Natural killer cell (primary cell): ENCODE measurements around the gene DDX18. TPM values are rescaled to one million over a fixed set of nuclear protein-coding genes. Genes with fewer than 3 reads are reported as not detected.

ENCODE experiments used
- ATAC-seq, 3 donors: fragments of 150-1000 bp in 2 of 3; fragments of 200-7000 bp in 1 of 3; cut with Tn5 transposase; 1 replicate in 1 of 3; 2 replicates in 2 of 3; pipeline ENCODE4 v1.10.0; 2021; ENCODE audit warnings: mild to moderate bottlenecking in 2 of 3, moderate library complexity in 2 of 3
- DNase-seq, 2 donors: peaks; one replicate each; pipeline versions ENCODE4 v3.0.0 to v3.0.0-alpha.2; 2013 to 2021; ENCODE audit warnings: mixed read lengths in 1 of 2
- H3K27ac ChIP-seq: one replicate; pipeline ENCODE4 v1.5.1; 2013; ENCODE audit warnings: mild to moderate bottlenecking, low read length
- H3K27me3 ChIP-seq: one replicate; pipeline ENCODE4 v1.6.1; 2013; ENCODE audit warnings: low read length; ENCODE audit not compliant: control insufficient read depth, insufficient read depth
- H3K36me3 ChIP-seq: one replicate; pipeline ENCODE4 v1.6.1; 2013; ENCODE audit warnings: low read length; ENCODE audit not compliant: control insufficient read depth, insufficient read depth
- H3K4me1 ChIP-seq: one replicate; pipeline ENCODE4 v1.6.1; 2013; ENCODE audit warnings: low read length; ENCODE audit not compliant: control insufficient read depth, insufficient read depth
- H3K4me3 ChIP-seq: one replicate; pipeline ENCODE4 v1.5.1; 2013; ENCODE audit warnings: low read length
- H3K9me3 ChIP-seq: one replicate; pipeline ENCODE4 v1.6.1; 2013; ENCODE audit warnings: low read length; ENCODE audit not compliant: control insufficient read depth, insufficient read depth
- H3K27ac Mint-ChIP-seq, 2 donors: one replicate each; pipeline ENCODE4 v1.8.0; 2022; ENCODE audit warnings: mild to moderate bottlenecking in 2 of 2, mixed read lengths in 2 of 2, moderate library complexity in 1 of 2
- H3K27me3 Mint-ChIP-seq, 2 donors: one replicate each; pipeline ENCODE4 v1.8.0; 2022; ENCODE audit warnings: low read depth in 2 of 2, mixed read lengths in 2 of 2
- H3K36me3 Mint-ChIP-seq: one replicate; pipeline ENCODE4 v1.8.0; 2022; ENCODE audit warnings: mixed read lengths
- H3K4me1 Mint-ChIP-seq, 2 donors: one replicate each; pipeline ENCODE4 v1.8.0; 2022; ENCODE audit warnings: mixed read lengths in 2 of 2
- H3K4me3 Mint-ChIP-seq: one replicate; pipeline ENCODE4 v1.8.0; 2022; ENCODE audit warnings: mild to moderate bottlenecking, moderate library complexity, mixed read lengths
- H3K9me3 Mint-ChIP-seq, 2 donors: one replicate each; pipeline ENCODE4 v1.8.0; 2022; ENCODE audit warnings: mixed read lengths in 2 of 2
- CTCF ChIP-seq: fragments of 200-600 bp; IDR thresholded peaks from one replicate; pipeline ENCODE4 v1.8.0; 2022; ENCODE audit warnings: antibody characterized with exemption
- WGBS: methylation state at CpG from one replicate; pipeline ENCODE4 v1.1.7; 2013; ENCODE audit warnings: missing lambda C conversion rate; ENCODE audit not compliant: insufficient coverage; 5-methylcytosine and 5-hydroxymethylcytosine counted together
- intact Hi-C: fragments of 100-400 bp; cut with micrococcal nuclease; formaldehyde crosslinking; loops from one replicate; pipeline ENCODE4 v1.14.2; 2022
- total RNA-seq, 4 donors: library from RNA; stranded (reverse); fragments of 120-200 nt in 1 of 4; gene quantifications; one replicate each; pipeline versions ENCODE4 v1.2.3 to v1.2.4, GENCODE V29; 2013 to 2022

The DDX18 gene
- total RNA-seq, 3 donors from 2014 or later (not counting 1 experiment from before 2014, with no cell fraction given) = 65.2 to 68.6 (median 67.8) TPM

GRCh38 chr2:117835990-117836760 lies 21.7 kb downstream of the DDX18 start:
- Mint-ChIP-seq H3K27me3 (no peaks in the 10 kb centered on the region), H3K27ac (peak overlapping the region; percentile 77 to 83), H3K36me3 (no peaks in the 10 kb centered on the region), H3K4me1 (peaks cover 11 to 15% of the 10 kb centered on the region in 2 donors), H3K9me3 (no peaks in the 10 kb centered on the region), H3K4me3 (peak overlapping the region; percentile 90)
- peak; percentile 57 for TF ChIP-seq CTCF
- Histone ChIP-seq H3K36me3 (peaks cover 17% of the 10 kb centered on the region), H3K9me3 (no peaks in the 10 kb centered on the region), H3K27ac (no peak overlapping the region), H3K27me3 (no peaks in the 10 kb centered on the region), H3K4me3 (peak overlapping the region; percentile 26), H3K4me1 (peaks cover 13% of the 10 kb centered on the region)
- ATAC-seq (peak; percentile 89 to 94 (median 93)), DNase-seq (peak; percentile 49 to 71)
- WGBS = 5% methylated on average over 53 of the region's 53 CpGs
- intact Hi-C loops = loop anchor here (1.0 kb wide), 1 partner anchor 167 kb away; no protein-coding TSS in a partner anchor

- Mint-ChIP-seq H3K4me1 (no peaks in the 10 kb centered on the region), H3K27me3 (peaks cover 16 to 40% of the 10 kb centered on the region in 2 donors), H3K4me3 (no peak overlapping the region), H3K36me3 (no peaks in the 10 kb centered on the region), H3K27ac (no peak overlapping the region), H3K9me3 (no peaks in the 10 kb centered on the region)
- no peak overlapping the region for H3K27ac ChIP-seq
- ATAC-seq (no peak), DNase-seq (no peak)
- H3K36me3 ChIP-seq = no peaks in the 10 kb centered on the region
- 94% methylated on average over 2 of the region's 2 CpGs for WGBS
- no peaks in the 10 kb centered on the region for H3K9me3 ChIP-seq
- no peak for TF ChIP-seq CTCF
- no peaks in the 10 kb centered on the region for H3K4me1 ChIP-seq
- peaks cover 6% of the 10 kb centered on the region for H3K27me3 ChIP-seq
- intact Hi-C loops = no loop called here
- H3K4me3 ChIP-seq = no peak overlapping the region
Observed at GRCh38 chr2:117845304-117845703, 30.8 kb downstream of the DDX18 start.

DNA sequence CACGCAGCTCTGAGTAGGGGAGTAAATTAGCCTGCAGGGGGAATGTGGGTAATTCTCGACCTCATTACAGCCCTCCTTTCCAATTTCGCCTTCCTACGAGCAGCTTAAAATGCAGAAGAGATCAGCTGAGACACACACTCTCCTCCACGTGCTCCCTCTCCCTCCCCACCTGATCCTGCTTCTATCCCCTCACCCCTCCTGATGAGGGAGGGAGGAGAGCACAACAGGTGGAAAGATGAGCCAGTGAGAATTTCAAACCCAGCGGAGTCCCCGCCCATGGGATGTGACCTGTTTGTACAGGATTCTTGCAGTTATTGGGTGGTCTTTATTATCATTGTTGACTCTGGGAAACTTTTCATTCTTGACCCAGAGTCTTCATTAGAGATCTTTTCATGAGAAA lies 35.5 kb downstream of the DDX18 start:
- no peak for DNase-seq
- H3K36me3 Mint-ChIP-seq = no peaks in the 10 kb centered on the region
- no peak overlapping the region for H3K27ac Mint-ChIP-seq
- no peak overlapping the region for H3K27ac ChIP-seq
- H3K4me3 ChIP-seq = no peak overlapping the region
- H3K27me3 Mint-ChIP-seq = peaks cover 27 to 73% of the 10 kb centered on the region in 2 donors
- no peak overlapping the region for H3K4me3 Mint-ChIP-seq
- WGBS = 32% methylated on average over 3 of the region's 7 CpGs
- H3K4me1 Mint-ChIP-seq = no peaks in the 10 kb centered on the region
- intact Hi-C loops = no loop called here
- no peaks in the 10 kb centered on the region for H3K9me3 Mint-ChIP-seq
- no peaks in the 10 kb centered on the region for H3K36me3 ChIP-seq
- H3K9me3 ChIP-seq = no peaks in the 10 kb centered on the region
- peaks cover 10% of the 10 kb centered on the region for H3K27me3 ChIP-seq
- H3K4me1 ChIP-seq = no peaks in the 10 kb centered on the region
- ATAC-seq = no peak
- no peak for TF ChIP-seq CTCF
